HG03442 (cell line): ENCODE data around the gene ARHGAP24.
A peak's percentile ranks its signal among the peaks of the same experiment; 100 is the strongest.
"Not testable (repeated sequence)": the region's sequence is repeated elsewhere in the genome, so short reads cannot be mapped to it uniquely, and the experiment has no call there.

Source experiments
- ATAC-seq: cut with Tn5 transposase; IDR thresholded peaks from one replicate; pipeline ENCODE4 v1.9.1; 2021; ENCODE audit warnings: mild to moderate bottlenecking, moderate library complexity; ENCODE audit not compliant: unreplicated experiment

The ARHGAP24 gene

DNA sequence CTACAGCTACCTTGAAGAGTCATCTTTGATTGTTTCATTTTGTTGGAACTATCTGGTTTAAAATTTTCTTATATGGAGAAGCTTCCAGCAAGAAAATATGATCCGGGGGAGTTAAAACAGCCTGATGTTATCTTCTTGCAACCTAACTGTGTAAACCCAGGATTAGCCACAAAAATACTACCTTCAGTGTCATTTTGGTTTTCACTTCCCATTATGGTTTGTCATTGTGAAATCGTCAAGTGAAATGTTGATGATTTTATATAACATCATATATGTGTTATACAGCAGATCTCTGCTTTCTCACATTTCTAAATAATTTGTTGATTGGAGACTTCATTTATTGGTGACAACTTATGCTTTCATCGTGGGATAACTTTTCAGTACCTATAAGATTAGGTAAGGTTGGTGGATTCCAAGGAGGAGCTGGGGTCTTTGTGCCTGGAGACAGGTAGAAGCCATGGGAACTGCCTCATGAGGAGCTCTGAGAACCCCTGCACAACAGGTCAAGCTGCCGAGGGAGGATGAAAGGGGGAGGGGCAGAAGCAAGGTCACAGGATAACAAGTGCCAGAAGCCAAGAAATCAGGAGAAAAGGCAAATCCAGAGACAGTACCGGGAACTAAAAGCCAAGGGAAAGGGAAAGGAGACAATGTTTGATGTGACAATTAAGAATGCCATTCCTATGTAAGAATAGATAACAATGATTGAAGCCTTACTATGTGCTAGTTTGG lies 7.2 kb downstream of the ARHGAP24 start:
- ATAC-seq: no peak

DNA sequence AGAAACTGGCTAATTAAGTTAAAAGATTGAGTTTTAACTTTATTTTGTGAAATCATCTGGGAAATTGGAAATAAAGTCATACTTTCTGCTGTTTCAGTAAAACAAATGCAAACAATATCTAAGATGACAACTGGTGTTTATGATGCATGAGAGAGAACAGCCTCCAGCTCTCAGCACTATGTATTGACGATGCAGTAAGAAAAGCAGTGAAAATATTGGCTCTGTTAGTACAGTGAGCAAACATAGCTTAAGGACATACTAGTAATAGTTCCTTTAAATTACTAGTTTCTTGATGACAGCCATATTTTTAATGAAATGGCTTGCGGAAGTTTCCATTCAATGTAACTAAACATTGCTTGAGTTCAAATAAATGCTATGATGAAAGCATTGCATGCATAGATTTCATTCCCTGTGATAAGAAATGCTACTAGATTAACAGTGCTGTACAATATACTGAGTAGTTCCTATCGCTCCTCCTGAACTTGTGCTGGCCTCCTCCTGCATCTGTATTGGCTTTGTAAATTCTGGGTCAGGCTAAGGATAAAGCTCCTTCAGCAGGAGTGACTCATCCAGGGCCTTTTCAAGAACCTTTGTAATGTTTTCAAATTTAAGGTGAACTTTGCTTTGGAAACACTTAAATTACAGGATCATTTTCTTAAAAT lies 11.6 kb downstream of the ARHGAP24 start:
- no peak for ATAC-seq

DNA sequence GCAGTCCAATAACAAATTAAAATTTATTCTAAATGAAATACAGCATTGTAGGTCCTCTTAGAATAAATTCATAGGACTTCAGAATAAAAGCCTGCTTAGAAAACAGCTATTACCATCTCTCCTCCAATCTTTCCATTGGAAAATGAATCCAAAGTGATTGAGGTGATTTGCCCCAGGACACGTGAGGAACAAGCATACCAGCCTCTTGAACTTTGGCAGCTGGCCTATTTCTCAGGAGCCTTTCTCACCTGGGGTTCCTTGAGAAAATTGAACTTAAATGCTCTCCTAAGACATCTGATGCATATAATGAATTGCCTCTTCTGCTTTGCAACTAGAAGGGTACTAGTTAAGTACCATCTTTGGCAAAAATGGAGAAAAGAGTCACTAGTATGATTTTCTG lies 13.5 kb downstream of the ARHGAP24 start:
- no peak for ATAC-seq

DNA sequence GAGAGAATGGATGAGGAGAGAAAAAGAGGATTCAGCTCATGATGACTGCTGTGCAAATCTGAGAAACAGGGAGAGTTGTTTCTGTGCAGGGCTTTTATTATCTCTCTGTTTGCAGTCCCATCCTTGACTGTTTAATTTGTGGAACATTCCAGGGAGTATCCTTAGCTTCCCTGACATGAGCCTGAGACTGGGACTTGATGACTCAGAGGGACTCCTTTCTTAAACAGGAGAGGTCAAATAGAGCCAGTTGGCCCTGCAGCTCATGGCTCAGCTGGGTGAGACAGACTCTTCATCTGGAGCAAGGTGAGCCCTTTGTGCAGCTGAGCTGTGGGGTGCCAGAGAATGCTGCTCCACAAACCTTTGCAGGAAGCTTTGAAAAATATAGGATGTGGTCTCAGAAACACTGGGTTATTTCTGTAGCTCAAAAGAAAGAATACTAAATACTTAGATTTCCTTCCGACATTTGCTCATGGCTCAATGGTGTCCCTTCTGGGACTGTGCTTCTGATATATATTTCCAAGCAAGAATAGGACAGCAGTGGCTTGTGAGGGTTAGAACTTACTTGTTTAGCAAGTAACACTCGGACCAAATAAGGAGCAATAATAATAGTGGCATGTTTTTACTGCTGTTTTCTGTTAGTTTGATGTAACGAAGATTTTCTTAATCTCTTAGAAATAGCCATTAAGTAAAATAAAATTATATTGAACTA lies 14.5 kb downstream of the ARHGAP24 start:
- no peak for ATAC-seq

DNA sequence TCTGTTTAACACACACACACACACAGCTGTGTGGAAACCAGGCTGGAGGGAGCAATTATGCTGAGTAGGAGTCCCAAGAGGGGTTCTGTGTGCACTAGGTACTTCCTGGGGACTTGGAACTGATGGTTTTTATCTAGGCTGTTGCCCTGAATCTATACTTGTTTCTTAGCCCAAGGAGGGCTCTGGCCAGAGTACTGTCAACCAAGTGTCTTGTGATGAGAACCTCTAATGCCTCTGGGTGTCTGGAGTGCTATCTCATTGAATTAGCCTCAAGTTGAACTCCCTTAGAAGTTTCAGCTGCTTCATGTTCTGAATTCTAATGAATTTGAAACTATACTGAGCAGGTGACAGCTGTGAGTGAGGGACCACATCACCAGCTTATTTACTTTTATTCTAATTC lies 16.6 kb downstream of the ARHGAP24 start:
- no peak for ATAC-seq

DNA sequence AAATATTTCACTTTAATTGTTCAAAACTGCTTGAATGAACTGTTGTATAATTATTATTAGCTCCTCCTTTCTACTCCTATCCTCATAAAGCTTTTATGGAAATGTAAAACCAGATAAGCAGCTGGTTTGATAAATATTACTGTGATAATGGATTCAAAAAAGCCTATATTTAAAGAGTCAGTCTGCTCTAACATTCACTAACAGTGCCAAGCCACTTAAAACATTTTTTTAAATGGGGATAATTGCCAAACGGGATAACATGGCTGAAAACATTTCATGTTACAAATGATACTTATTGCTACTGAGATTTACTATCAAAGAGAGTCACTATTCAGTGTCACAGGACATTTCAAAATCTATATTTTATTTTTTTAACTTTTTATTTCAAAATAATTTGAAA lies 17.4 kb downstream of the ARHGAP24 start:
- no peak for ATAC-seq

DNA sequence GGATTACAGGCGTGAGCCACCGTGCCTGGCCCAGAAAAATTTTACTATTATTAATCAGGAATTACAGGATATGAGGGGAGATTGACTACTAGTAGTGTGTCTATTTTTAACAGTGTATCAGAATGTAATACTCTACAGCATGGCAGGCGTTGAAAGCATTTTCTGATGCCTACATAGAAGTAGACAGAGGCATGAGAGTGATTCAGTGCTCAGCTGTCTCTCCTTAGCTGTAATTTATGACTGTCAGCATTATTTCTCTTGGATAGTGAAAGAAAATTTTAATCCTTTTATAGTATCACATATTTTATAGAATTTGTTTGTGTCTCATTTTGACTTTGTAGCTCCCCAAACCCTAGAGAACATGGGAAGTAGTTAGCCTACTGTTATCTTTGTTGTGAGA lies 20.7 kb downstream of the ARHGAP24 start:
- ATAC-seq: no peak

DNA sequence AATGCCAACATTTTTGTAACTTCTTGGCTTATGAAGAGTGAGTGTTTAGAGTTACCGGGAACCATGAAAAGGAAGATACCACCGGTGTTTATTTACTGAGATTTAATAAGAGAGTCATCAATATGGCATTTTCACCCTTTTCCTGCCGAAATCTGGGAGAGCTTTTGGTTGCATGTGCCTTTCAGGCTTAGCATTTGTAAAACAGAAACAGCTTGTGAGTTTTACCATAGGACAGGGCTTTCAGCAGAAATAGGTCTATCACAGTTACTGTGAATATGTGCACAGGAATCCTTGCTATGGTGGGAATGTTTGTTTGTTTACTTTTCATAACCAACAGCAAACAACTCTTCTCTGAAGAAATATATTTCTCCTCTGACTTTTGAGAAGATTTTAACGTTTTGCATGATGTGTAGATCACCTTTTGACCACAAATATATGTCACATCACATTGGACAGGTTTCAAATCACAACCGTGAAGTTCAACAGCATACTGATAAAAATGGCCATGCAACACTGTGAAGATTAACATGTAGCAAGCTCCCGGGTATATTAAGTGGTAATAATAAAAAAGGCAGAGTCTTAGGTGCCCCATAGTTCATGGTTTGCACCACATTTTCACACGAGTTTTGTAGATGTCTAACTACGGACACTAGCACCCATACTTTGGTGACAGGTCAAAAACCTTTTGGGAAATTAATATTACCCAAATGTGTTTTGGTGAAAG lies 21.3 kb downstream of the ARHGAP24 start:
- ATAC-seq: no peak

DNA sequence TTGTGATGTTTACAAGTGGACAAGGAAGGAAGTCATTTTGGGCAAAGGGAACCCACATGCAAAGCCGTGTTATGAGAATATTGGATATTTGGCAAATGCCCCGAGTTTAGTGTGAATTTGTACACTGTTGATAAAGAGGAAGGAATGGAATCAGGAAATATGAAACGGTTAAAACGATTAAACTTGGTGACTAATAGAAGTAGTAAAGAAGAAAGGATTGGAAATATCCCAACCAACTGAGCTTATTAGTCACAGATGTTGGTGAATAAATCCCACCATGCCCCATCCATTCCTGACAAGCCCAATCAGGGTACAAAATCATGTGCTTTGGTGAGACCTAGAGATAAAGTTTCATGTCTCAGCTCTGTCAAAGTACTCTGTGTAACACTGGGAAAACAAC lies 22.0 kb downstream of the ARHGAP24 start:
- no peak for ATAC-seq

DNA sequence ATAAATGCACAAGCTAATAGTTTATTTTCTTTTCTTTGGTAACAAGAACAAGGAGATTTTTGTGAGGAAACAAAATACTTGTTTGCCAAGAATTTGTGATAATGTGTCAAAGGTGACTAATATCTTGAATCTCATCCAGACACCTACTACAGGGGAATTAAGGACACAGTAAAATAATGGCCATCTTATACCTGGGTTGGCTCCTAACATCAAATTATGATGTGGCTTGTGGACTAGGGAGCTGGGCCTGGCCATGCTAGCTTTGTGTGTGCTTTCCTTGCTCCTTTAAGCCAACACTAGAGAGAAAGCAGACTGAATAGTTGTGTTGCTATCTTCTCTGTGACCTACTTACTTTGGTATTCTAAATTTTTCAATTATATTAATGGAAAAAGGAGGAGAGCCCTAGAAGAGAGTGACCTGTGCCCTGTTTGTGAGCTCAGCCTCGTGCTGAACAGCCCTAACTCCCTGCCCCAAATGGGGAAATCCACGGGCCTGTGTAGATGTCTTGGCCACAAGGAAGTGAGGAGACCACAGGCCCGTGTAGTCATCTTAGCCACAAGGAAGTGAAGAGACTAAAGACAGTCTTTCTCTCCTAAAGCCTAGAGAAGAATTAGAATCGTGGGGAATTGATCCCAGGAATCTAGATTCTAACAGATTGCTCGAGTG lies 23.3 kb downstream of the ARHGAP24 start:
- ATAC-seq: peak; percentile 99

DNA sequence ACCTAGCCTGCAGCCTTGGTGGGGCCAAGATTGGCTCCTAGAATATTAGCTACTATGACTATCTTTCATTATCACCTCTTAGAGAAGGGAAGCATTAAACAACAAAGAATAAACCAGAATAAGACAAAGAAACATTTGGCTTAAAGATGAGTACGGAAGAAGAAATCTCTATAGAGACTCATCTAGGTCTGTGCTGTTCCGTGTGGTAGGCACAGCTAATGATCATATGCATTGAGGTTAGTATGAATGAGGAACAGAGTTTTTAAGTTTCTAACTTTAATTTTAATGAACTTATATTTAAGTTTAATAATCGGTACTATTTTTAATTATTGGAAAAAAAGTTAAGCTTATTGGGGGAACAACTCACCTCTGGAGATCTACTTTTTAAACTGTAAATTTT lies 24.6 kb downstream of the ARHGAP24 start:
- no peak for ATAC-seq

DNA sequence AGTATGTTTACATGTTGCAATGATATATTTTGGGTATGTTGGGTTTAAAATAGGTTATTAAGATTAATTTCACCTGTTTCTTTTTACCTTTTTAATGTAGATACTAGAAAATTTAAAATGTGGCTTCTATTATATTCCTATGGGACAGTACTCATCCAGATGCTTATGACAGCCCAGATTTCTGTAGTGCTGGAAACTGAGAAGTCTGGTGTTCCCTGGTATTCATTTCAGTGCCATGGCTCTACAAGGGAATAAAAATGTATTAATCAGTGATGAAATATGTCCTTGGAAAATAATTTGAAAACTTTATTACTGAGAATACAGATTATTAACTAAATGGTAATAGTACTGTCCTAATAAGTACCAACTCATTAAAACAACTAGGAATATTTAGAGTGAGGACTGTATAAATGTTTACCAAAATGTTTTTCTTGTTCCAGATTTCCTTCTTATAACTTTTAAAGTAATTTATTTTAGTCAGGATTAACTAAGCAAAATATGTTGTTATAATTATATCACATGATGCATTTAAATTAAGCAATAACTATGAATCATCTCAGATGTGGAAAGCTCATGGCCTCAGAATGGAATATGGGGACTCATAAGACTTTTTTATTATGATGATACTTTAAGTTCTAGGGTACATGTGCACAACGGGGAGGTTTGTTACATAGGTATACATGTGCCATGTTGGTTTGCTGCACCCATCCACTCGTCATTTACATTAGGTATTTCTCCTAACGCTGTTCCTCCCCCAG lies 25.3 kb downstream of the ARHGAP24 start:
- ATAC-seq: no peak

DNA sequence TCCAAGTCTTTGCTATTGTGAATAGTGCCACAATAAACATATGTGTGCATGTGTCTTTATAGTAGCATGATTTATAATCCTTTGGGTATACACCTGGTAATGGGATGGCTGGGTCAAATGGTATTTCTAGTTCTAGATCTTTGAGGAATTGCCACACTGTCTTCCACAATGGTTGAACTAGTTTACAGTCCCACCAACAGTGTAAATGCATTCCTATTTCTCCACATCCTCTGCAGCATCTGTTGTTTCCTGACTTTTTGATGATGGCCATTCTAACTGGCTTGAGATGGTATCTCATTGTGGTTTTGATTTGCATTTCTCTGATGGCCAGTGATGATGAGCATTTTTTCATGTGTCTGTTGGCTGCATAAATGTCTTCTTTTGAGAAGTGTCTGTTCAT lies 26.2 kb downstream of the ARHGAP24 start:
- not testable (repeated sequence) for ATAC-seq

DNA sequence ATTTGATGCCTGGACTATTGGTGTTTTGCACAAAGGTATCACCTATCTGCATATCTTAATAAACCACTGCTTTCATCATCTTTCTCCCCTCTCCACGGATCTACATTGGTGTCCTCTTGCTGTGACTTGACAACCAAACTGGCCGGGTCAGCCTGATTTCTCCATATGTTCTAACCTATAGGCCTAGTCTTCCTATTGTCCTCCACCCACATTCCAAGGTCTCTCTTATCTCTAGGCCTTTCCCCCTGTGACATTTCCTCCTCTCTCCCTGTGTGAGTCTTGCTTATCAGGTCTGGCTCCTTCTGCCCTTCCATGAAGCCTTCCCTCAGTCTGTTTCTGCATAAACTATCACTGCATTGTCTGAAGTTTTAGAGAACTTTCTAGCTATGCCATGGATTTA lies 33.7 kb downstream of the ARHGAP24 start:
- no peak for ATAC-seq

DNA sequence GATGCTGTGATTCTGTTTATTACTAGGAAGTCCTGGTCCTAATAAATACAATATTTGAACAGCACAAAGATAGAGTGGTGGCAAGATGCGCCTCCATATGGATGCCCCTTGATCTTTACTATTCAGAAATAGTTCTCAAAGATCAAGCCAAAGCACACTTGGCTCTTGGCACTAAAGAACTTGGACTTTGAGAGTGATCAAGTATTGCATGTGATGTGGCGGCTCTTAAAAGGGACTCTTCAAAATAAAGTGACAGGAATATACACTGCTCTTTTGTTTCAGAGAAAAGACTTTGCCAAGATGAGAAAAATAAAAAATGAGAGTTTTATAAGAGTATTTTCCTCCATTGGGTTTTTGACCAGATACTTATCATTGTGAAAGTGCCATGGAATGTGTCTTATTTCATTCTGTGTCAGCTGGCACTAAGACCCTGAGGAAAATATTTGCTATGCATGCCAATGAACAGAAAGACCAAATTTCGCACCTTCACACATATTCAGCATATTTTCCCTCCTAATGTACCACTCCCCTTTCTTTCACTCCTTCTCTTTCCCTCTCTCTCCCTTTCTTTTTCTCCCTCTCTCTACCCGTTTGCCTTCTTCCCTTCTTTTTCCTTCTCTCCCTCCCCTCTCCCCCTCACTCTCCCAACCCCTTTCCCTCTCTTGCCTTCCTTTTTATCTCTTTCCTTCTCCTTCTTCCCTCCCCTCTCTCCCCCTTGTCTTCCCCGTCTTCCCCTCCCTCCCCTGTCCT lies 35.1 kb downstream of the ARHGAP24 start:
- ATAC-seq: no peak

DNA sequence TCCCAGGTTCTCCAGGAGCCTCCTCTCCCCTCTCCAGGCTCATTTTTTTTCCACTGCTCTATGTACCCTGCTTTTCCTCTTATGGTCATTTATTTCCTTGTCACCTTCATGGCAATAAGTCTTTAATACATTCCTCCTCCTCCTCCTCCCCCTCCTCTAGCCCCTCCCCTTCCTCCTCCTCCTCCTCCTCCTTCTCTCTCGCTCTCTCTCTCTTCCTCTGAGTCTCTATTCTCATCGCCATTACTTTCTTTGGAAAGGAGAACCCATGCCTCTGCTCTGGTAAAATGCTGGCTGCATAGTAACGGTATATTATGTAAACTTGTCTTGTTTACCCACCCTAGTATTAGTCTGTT lies 35.7 kb downstream of the ARHGAP24 start:
- no peak for ATAC-seq

DNA sequence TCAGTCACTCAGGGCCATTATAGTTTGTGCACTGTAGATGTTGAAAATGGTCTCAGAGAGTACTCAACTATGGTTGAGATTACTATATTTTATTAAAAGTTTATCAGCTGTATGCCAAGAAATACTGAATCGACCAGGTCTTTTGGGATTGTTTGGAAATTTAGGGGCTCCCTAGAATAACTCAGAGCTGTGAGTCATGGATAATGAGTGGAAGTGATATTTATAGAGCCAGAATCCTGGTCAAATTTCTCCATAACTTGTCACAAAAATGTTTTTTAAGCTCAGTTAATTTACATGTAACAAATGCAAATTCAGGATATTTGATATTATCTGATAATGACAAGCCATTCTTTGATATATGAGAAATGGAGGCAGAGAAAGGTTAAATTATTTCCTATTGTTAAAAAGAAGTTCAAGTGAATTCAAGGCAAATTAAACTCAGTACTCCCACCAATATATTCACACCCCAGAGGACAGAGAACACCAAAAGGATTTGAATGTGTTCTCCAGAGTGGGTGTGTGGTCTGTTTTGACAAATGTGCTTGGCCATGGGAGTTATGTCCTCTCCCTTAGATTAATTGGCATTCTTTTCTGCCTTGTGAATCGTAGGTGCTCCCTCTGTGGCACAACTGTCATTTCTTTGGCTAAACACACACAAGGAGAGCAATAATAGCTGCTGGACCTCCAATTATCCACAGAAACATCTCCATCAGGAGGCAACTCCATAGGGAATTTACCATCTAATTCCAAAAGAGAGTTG lies 37.7 kb downstream of the ARHGAP24 start:
- ATAC-seq: no peak

DNA sequence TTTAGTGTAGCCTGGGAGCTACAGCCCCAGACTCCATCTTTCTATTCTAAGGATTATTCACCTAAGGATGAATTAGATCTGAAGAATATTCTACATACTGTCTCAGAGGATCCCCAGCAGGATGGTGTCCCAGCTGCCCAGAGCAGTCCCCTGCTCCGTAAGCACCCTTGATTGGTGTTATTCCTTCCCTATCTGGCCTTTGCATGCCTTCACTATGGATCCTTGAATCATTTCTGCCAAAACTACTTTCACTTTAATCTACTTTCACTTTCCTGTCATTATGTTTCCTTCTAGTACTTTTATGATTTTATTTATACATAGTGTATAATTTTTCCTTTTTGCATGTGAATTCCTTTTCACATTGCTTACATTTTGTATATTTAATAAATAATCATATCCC lies 39.2 kb downstream of the ARHGAP24 start:
- no peak for ATAC-seq

DNA sequence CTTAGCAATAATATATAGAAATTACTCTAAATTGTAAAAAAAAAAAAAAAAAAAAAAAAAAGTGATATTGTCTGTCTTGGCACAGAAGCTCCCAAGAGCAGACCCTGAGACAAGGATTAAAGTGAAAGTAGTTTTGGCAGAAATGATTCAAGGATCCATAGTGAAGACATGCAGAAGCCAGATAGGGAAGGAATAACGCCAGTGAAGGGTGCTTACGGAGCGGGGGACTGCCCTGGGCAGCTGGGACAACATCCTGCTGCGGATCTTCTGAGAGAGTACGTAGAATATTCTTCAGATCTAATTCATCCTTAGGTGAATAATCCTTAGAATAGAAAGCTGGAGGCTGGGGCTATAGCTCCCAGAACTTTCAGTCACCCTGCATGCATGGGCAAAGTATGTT lies 39.8 kb downstream of the ARHGAP24 start:
- ATAC-seq: no peak
